CD14-positive monocyte (primary cell): ENCODE data around the gene ANO4. TPM values are rescaled to one million over a fixed set of nuclear protein-coding genes. Genes with fewer than 3 reads are reported as not detected.

Experiments
- DNase-seq, 3 donors: peaks; one replicate each; pipeline ENCODE4 v3.0.0-alpha.2; 2011 to 2022
- H2AFZ ChIP-seq: 2 replicates; pipeline ENCODE4 v1.6.0; 2012; ENCODE audit warnings: mild to moderate bottlenecking, low read depth, low read length, inconsistent platforms; ENCODE audit not compliant: insufficient read depth, poor library complexity, severe bottlenecking
- H3K27ac ChIP-seq, 2 donors: 1 replicate in 1 of 2; 2 replicates in 1 of 2; pipeline ENCODE4 v1.5.1; 2012 to 2013; ENCODE audit warnings: low read length in 2 of 2, control low read depth in 1 of 2, inconsistent platforms in 1 of 2, low read depth in 1 of 2, mild to moderate bottlenecking in 1 of 2
- H3K27me3 ChIP-seq, 2 donors: one replicate each; pipeline versions ENCODE4 v1.6.0 to v1.6.1; 2011 to 2013; ENCODE audit warnings: low read length in 2 of 2; ENCODE audit not compliant: control insufficient read depth in 2 of 2, insufficient read depth in 2 of 2
- H3K36me3 ChIP-seq, 2 donors: replicated peaks in 1 of 2; 1 replicate in 1 of 2; 2 replicates in 1 of 2; pipeline versions ENCODE4 v1.5.1 to v1.6.1; 2012 to 2013; ENCODE audit warnings: low read length in 2 of 2, control low read depth in 1 of 2, inconsistent platforms in 1 of 2, mild to moderate bottlenecking in 1 of 2; ENCODE audit not compliant: insufficient read depth in 2 of 2, control insufficient read depth in 1 of 2
- H3K4me1 ChIP-seq, 2 donors: 1 replicate in 1 of 2; 2 replicates in 1 of 2; pipeline versions ENCODE4 v1.5.1 to v1.6.1; 2012 to 2013; ENCODE audit warnings: low read length in 2 of 2, control low read depth in 1 of 2, inconsistent platforms in 1 of 2, mild to moderate bottlenecking in 1 of 2, moderate library complexity in 1 of 2; ENCODE audit not compliant: insufficient read depth in 2 of 2, control insufficient read depth in 1 of 2
- H3K4me2 ChIP-seq: replicated peaks from 2 replicates; pipeline ENCODE3; 2012; ENCODE audit warnings: low read length, moderate library complexity, mild to moderate bottlenecking; ENCODE audit not compliant: poor library complexity, severe bottlenecking; ENCODE audit errors: extremely low read depth
- H3K4me3 ChIP-seq, 3 experiments: fragments of 200-600 bp in 1 of 3; sonication (generic) in 1 of 3; replicated peaks in 1 of 3; 1 replicate in 2 of 3; 2 replicates in 1 of 3; pipeline ENCODE4 v1.5.1; 2011 to 2013; ENCODE audit warnings: low read length in 3 of 3, mild to moderate bottlenecking in 3 of 3, control low read depth in 2 of 3, low read depth in 2 of 3, inconsistent platforms in 1 of 3, moderate library complexity in 1 of 3
- H3K79me2 ChIP-seq: 2 replicates; pipeline ENCODE4 v1.6.0; 2012; ENCODE audit warnings: mild to moderate bottlenecking, control low read depth, inconsistent platforms, low read length, moderate library complexity; ENCODE audit not compliant: insufficient read depth
- H3K9ac ChIP-seq: 2 replicates; pipeline ENCODE4 v1.6.0; 2017; ENCODE audit warnings: low read length, mild to moderate bottlenecking; ENCODE audit not compliant: insufficient read depth, poor library complexity, severe bottlenecking
- H3K9me3 ChIP-seq, 2 donors: replicated peaks in 1 of 2; 1 replicate in 1 of 2; 2 replicates in 1 of 2; pipeline versions ENCODE4 v1.5.1 to v1.6.1; 2012 to 2013; ENCODE audit warnings: low read length in 2 of 2, control low read depth in 1 of 2; ENCODE audit not compliant: control insufficient read depth in 1 of 2, insufficient read depth in 1 of 2
- H4K20me1 ChIP-seq: 2 replicates; pipeline ENCODE4 v1.6.0; 2012; ENCODE audit warnings: mild to moderate bottlenecking, low read length, control low read depth, moderate library complexity; ENCODE audit not compliant: insufficient read depth
- H3K27ac Mint-ChIP-seq, 7 donors: one replicate each; pipeline ENCODE4 v1.8.0; 2020; ENCODE audit warnings: mild to moderate bottlenecking in 7 of 7, mixed read lengths in 7 of 7, moderate library complexity in 6 of 7, inconsistent platforms in 2 of 7
- H3K27me3 Mint-ChIP-seq, 3 donors: one replicate each; pipeline ENCODE4 v1.8.0; 2021 to 2022; ENCODE audit warnings: low read depth in 3 of 3, mild to moderate bottlenecking in 3 of 3, mixed read lengths in 3 of 3, moderate library complexity in 3 of 3, inconsistent platforms in 1 of 3
- H3K36me3 Mint-ChIP-seq, 2 donors: one replicate each; pipeline ENCODE4 v1.8.0; 2020; ENCODE audit warnings: mixed read lengths in 2 of 2, inconsistent platforms in 1 of 2, mild to moderate bottlenecking in 1 of 2
- H3K4me1 Mint-ChIP-seq: one replicate; pipeline ENCODE4 v1.8.0; 2020; ENCODE audit warnings: mild to moderate bottlenecking, mixed read lengths
- H3K4me3 Mint-ChIP-seq, 2 donors: one replicate each; pipeline ENCODE4 v1.8.0; 2020; ENCODE audit warnings: mild to moderate bottlenecking in 2 of 2, mixed read lengths in 2 of 2, moderate library complexity in 1 of 2
- H3K9me3 Mint-ChIP-seq, 7 donors: one replicate each; pipeline ENCODE4 v1.8.0; 2020 to 2022; ENCODE audit warnings: mixed read lengths in 7 of 7, mild to moderate bottlenecking in 6 of 7, moderate library complexity in 6 of 7, inconsistent platforms in 2 of 7
- WGBS: methylation state at CpG from one replicate; pipeline ENCODE4 v1.1.5; 2013; ENCODE audit warnings: missing lambda C conversion rate; ENCODE audit not compliant: insufficient coverage; 5-methylcytosine and 5-hydroxymethylcytosine counted together
- intact Hi-C, 2 donors: fragments of 100-400 bp; cut with micrococcal nuclease; formaldehyde crosslinking; loops; one replicate each; pipeline versions ENCODE4 v1.15.0 to v1.15.1; 2023
- polyA plus RNA-seq, 3 donors: library from polyadenylated mRNA; depleted of rRNA in 1 of 3; unstranded in 2 of 3; stranded (reverse) in 1 of 3; fragments of 300-500 nt in 2 of 3; fragments of >200 nt in 1 of 3; fragmentation: Illumina TruSeq in 2 of 3; gene quantifications; 1 replicate in 2 of 3; 2 replicates in 1 of 3; pipeline ENCODE4 v1.2.3, GENCODE V29; 2012 to 2021
- TF ChIP-seq, protein P1 (sequence below): fragments of 200-600 bp; IDR thresholded peaks from one replicate; pipeline ENCODE4 v1.8.0; 2022; ENCODE audit warnings: antibody characterized with exemption, mild to moderate bottlenecking

Gene ANO4
- polyA plus RNA-seq, 3 donors = not detected

DNA sequence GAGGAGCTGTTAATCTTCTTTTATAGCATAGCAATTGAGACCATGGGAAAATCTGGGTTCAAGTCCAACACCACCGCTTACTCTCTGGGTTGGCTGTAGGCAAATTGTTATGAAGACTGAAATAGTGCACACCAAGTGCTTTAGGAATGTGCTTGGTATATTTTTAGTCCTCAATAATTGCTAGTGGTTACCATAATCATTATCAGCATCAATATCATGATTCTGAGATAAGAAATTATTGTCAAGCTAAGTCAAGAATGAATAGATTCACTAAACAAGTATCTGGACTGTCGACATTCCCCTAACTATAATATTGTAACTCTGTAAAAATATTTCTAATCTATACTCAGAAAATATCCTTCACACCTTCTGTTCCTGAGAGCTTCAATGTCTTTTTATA, 48.5 kb downstream of the ANO4 start:
- Mint-ChIP-seq H3K27ac (no peak overlapping the region), H3K36me3 (no peaks in the 10 kb centered on the region), H3K27me3 (peaks cover 0 to 5% (median 3%) of the 10 kb centered on the region in 3 donors), H3K4me1 (no peaks in the 10 kb centered on the region), H3K4me3 (no peak overlapping the region), H3K9me3 (peaks cover 0 to 3% (median 0%) of the 10 kb centered on the region in 7 donors)
- Histone ChIP-seq H4K20me1 (no peaks in the 10 kb centered on the region), H3K9ac (no peak overlapping the region), H3K4me1 (no peaks in the 10 kb centered on the region), H3K36me3 (no peaks in the 10 kb centered on the region), H3K4me2 (no peak overlapping the region), H3K27me3 (no peaks in the 10 kb centered on the region), H3K9me3 (no peaks in the 10 kb centered on the region), H2AFZ (no peak overlapping the region), H3K27ac (no peak overlapping the region), H3K79me2 (no peaks in the 10 kb centered on the region), H3K4me3 (no peak overlapping the region)
- TF ChIP-seq, protein P1, sequence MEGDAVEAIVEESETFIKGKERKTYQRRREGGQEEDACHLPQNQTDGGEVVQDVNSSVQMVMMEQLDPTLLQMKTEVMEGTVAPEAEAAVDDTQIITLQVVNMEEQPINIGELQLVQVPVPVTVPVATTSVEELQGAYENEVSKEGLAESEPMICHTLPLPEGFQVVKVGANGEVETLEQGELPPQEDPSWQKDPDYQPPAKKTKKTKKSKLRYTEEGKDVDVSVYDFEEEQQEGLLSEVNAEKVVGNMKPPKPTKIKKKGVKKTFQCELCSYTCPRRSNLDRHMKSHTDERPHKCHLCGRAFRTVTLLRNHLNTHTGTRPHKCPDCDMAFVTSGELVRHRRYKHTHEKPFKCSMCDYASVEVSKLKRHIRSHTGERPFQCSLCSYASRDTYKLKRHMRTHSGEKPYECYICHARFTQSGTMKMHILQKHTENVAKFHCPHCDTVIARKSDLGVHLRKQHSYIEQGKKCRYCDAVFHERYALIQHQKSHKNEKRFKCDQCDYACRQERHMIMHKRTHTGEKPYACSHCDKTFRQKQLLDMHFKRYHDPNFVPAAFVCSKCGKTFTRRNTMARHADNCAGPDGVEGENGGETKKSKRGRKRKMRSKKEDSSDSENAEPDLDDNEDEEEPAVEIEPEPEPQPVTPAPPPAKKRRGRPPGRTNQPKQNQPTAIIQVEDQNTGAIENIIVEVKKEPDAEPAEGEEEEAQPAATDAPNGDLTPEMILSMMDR = no peak
- intact Hi-C loops = no loop called here
- DNase-seq = no peak
- WGBS = no CpG with 5 or more reads among the region's 2 CpGs

DNA sequence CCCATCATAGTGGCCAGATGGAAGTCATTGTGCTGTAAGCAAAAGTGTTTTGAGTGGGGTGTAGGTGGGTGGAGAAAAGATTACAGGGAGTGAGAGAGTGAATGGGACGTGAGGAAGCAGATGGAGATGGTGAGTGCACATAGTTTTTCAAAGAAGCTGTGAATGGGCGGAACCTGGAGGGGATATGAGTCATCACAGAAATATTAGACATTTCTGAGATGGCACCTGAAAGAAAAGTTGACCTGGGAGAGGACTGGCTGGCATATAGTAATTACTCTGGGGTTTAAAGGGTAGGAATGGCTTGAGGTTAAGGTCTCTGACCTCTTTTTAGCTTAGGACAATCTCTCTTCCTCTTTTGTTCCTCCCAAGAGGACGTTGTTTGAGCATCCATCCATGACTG, 50.5 kb downstream of the ANO4 start:
- no peak overlapping the region for H3K4me2 ChIP-seq
- no peaks in the 10 kb centered on the region for H4K20me1 ChIP-seq
- H3K36me3 Mint-ChIP-seq = no peaks in the 10 kb centered on the region
- no peaks in the 10 kb centered on the region for H3K36me3 ChIP-seq
- H3K4me3 ChIP-seq = no peak overlapping the region
- TF ChIP-seq, protein P1 = no peak
- H3K27me3 Mint-ChIP-seq = peaks cover 0 to 5% (median 3%) of the 10 kb centered on the region in 3 donors
- no peak overlapping the region for H3K27ac ChIP-seq
- H3K9me3 Mint-ChIP-seq = peaks cover 0 to 3% (median 0%) of the 10 kb centered on the region in 7 donors
- no peak overlapping the region for H2AFZ ChIP-seq
- H3K4me1 Mint-ChIP-seq = no peaks in the 10 kb centered on the region
- H3K79me2 ChIP-seq = no peaks in the 10 kb centered on the region
- H3K4me1 ChIP-seq = no peaks in the 10 kb centered on the region
- no peak overlapping the region for H3K9ac ChIP-seq
- H3K27ac Mint-ChIP-seq = no peak overlapping the region
- H3K9me3 ChIP-seq = no peaks in the 10 kb centered on the region
- H3K27me3 ChIP-seq = no peaks in the 10 kb centered on the region
- intact Hi-C loops = no loop called here
- DNase-seq = no peak
- H3K4me3 Mint-ChIP-seq = no peak overlapping the region
- 69% methylated on average over 2 of the region's 3 CpGs for WGBS
